HG02981 (cell line): ENCODE data around the gene LCLAT1.

ENCODE experiments used
- ATAC-seq: cut with Tn5 transposase; IDR thresholded peaks from one replicate; pipeline ENCODE4 v1.9.1; 2021; ENCODE audit warnings: mild to moderate bottlenecking, moderate library complexity; ENCODE audit not compliant: unreplicated experiment

Gene LCLAT1

DNA sequence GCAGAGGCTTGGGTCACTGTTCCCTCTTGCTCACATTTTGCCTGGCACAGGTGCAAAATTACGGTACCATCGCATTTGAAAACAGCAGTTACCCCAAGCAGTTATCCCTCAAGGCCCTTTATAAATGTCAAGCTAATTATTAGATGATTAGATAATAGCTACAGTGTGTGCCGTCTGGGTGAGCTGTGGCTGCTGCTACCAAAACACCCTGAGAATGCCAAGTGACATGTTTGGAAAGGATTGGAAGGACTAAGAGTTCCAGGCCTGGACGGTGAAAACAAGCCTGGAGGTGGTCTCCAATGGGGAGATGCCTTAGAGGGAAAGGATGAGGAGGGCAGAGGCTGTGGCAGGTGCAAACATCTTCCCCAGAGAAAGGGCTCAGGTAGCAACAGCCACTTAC, 239.6 kb downstream of the LCLAT1 start:
- ATAC-seq, result no peak

DNA sequence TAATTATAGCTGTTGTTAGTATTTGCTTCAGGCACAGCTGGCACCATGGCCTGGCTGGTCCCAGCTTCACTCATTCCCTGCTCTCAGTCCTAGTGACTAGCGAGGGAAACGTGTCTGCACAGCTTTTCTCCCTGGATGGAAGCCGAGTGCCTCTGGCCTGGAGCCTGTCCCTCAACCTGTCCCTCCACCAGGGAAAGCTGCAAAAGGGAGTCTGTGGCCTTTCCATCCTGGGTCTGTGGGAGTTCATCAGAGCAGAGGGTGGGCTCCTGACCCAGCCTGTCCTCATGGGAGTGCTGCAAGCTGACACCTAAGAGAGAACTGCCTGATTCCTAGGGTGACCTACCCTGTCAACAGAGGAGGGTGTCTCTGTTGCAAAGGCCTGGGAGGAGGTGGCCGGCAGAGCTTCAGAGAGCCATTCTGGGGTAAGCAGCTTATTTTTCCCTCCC, 241.9 kb downstream of the LCLAT1 start:
- no peak for ATAC-seq

DNA sequence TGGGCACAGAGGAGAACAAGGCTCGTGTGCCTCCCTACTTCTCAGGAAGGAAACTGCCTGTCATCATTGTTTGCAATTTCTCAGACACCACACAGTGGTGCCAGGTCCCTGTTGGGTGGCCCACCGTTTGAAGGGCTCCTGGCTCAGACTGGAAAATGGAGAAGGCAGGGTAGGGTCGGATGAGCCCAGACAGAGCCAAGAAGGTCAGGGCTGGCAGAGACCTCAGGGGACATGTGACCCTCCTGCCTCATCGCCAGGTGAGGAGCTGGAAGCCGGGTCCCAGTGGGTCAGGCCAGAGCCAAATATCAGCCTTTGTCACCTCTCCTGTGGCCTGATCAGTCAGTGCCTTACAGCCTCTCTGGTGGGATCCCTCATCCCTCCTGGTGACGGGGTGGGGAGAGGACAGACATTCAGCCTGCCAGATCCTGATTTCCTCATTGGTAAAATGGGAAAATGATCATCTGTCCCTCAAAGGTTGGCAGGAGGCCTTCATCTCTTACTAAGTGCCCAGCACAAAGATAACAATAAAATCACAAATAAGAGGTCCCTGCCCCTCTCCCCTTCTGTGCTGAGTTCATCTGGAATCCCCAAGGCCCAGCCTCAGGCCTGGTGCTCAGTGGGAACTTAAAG, 242.6 kb downstream of the LCLAT1 start:
- ATAC-seq, result no peak

DNA sequence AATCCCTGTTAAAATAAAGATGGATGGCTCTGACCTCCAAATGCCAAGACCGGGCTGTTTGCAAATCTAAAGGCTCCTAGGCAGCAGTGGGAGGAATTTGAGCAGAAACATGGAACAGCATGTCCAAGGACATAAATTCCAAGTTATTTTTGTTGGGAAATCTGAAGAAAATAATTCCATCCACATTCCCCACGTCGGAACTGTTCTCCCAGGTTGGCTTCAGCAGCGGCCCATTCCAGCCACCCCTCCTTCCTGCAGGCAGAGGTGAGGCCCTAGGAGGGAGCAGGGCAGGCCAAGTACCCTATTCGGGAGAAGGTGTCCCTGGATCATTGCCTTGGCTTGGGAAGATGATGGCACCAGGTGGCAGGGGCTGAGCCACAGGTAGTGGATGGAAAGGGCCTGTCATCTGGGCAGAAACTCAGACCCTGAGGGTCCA, 243.1 kb downstream of the LCLAT1 start:
- no peak for ATAC-seq

DNA sequence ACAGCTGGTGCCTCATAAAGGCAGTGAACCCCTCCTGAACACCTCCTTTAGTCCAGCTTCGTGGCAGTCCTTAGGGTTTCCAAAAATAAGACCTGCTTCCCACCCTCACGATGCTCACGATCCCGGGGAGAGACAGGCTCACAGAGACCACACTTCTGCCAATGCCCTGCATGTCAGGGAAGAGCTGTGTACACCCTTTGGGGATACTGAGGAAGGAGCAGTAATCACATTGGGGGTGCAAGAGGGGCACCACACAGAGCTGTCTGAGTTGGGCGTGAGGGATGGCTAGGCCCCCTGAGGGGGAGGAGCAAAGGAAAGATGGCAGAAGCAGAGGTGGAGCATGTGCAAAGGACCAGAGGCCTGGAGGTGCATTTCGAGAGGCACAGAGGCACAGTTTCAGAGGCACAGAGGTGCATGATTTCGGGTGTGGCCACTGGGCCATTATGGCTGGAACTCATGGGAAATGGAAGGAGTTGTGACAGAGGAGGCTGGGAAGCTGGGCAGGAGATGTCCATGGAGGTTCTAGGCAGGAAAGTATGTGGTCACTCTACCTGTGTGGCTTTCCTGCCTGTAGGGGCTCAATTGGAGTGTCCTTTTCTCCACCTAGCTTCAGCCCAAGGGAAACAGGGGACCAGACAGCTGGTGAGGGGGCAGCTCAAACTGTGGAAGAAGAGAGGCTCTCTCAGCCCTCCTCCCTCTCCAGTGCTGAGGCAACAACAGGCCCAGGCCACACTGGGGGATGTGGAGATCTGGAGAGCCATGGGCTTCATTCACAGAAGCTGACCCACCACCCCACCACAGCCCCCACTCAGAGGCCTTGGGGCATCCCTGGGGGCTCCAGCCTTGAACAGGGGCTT, 244.3 kb downstream of the LCLAT1 start:
- ATAC-seq, result no peak

DNA sequence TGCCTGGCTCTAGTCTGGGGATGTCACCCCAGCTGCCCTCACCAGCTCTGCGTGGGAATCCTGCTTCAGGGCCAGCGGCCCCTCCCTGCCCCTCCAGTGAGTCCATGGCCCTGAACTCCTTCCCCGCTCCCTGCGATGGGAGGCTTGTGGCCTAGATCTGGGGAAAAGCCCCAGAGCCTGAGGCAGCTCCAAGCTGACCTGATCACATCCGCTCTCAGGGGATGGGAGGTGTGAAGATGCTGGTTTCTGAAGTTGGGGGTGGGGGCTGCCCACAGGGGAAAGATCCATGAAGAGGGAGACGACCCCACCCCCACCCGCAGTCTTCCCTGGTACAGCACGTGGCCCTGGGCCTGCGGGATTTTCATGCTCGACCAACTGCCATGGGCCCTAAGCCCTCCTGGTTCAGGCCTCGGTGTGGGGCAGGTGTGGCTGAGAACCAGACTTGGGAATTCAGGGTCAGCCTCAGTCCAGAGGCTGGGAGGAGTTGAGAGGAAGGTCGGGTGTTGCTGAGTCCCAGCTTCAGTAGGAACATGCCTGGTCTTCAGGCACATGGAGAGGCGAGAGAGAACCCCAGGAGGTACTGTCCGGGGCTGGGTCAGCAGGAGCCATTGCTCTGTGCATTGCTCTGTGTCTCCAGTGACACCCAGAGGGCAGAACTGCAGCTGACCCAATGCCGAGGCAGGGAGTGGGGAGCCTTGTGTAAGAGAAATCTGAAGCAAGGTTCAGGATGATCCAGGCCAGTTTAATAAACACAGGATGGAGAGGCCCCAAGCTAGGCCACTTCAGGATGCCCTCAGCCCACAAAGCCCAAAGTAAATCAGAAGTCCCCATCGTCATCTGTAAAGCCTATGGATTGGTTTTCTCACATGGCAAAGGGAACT, 245.1 kb downstream of the LCLAT1 start:
- no peak for ATAC-seq

DNA sequence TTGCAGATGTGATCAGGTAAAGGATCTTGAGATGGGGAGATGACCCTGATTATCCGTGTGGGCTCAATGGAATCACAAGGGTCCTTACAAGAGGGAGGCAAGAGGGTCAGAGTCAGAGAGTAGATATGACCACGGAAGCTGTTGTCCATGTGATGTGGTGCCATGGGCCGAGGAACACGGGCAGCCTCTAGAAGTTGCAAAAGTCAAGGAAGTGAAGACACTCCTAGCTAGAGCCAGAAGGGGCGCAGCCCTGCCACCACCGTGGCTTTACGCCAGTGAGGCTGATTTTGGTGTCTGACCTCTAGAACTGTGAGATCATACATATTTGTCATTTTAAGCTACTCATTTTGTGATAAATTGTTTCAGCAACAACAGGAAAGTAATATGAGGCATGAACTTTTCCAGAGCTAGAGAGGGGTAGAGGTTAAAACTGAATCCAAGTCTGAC, 245.8 kb downstream of the LCLAT1 start:
- ATAC-seq, result no peak
